DND-41 (cell line): ENCODE data around the gene AUTS2.

Source experiments
- CTCF ChIP-seq: IDR thresholded peaks from 2 replicates; pipeline ENCODE4 v1.5.1; 2012; ENCODE audit warnings: borderline replicate concordance, low read length, moderate library complexity, mild to moderate bottlenecking; ENCODE audit not compliant: poor library complexity, severe bottlenecking; ENCODE audit errors: extremely low read depth
- EZH2 ChIP-seq: IDR thresholded peaks from 3 replicates; pipeline ENCODE4 v1.6.1; 2012; ENCODE audit warnings: borderline replicate concordance, low read depth, mild to moderate bottlenecking, moderate library complexity, low read length, inconsistent platforms; ENCODE audit not compliant: severe bottlenecking

DNA sequence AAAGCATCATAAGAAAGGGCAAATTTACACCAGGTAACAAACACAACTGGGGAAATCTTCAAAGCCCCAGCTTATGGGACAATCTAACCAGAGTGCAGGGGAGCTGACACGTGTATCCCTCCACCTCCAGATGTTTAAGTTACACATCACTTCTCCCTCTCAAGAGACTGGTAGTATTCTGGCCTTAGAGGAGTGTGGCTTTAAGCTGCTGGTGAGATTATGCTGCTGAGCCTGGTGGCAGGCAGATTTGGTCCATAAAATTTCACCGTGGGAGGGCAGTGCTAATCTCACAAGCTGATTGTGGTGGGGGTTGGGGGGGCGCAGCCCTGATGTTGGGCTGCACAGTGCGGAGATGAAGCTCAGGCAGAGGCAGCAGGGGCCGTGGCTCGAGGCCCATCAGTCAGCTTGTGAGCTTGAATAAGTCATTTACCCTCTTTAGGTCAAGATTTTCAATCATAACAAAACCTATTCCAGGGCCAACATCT is 1102.7 kb downstream of the AUTS2 start:
- TF ChIP-seq CTCF, result no peak
- no peak for TF ChIP-seq EZH2
